CD14-positive monocyte (primary cell): Measurements from ENCODE around the gene CEACAM16. TPM values are rescaled to one million over a fixed set of nuclear protein-coding genes. Genes with fewer than 3 reads are reported as not detected.

Experiments
- DNase-seq, 3 donors: peaks; one replicate each; pipeline ENCODE4 v3.0.0-alpha.2; 2011 to 2022
- H2AFZ ChIP-seq: 2 replicates; pipeline ENCODE4 v1.6.0; 2012; ENCODE audit warnings: mild to moderate bottlenecking, low read depth, low read length, inconsistent platforms; ENCODE audit not compliant: insufficient read depth, poor library complexity, severe bottlenecking
- H3K27ac ChIP-seq, 2 donors: 1 replicate in 1 of 2; 2 replicates in 1 of 2; pipeline ENCODE4 v1.5.1; 2012 to 2013; ENCODE audit warnings: low read length in 2 of 2, control low read depth in 1 of 2, inconsistent platforms in 1 of 2, low read depth in 1 of 2, mild to moderate bottlenecking in 1 of 2
- H3K27me3 ChIP-seq, 2 donors: one replicate each; pipeline versions ENCODE4 v1.6.0 to v1.6.1; 2011 to 2013; ENCODE audit warnings: low read length in 2 of 2; ENCODE audit not compliant: control insufficient read depth in 2 of 2, insufficient read depth in 2 of 2
- H3K36me3 ChIP-seq, 2 donors: replicated peaks in 1 of 2; 1 replicate in 1 of 2; 2 replicates in 1 of 2; pipeline versions ENCODE4 v1.5.1 to v1.6.1; 2012 to 2013; ENCODE audit warnings: low read length in 2 of 2, control low read depth in 1 of 2, inconsistent platforms in 1 of 2, mild to moderate bottlenecking in 1 of 2; ENCODE audit not compliant: insufficient read depth in 2 of 2, control insufficient read depth in 1 of 2
- H3K4me1 ChIP-seq, 2 donors: 1 replicate in 1 of 2; 2 replicates in 1 of 2; pipeline versions ENCODE4 v1.5.1 to v1.6.1; 2012 to 2013; ENCODE audit warnings: low read length in 2 of 2, control low read depth in 1 of 2, inconsistent platforms in 1 of 2, mild to moderate bottlenecking in 1 of 2, moderate library complexity in 1 of 2; ENCODE audit not compliant: insufficient read depth in 2 of 2, control insufficient read depth in 1 of 2
- H3K4me2 ChIP-seq: replicated peaks from 2 replicates; pipeline ENCODE3; 2012; ENCODE audit warnings: low read length, moderate library complexity, mild to moderate bottlenecking; ENCODE audit not compliant: poor library complexity, severe bottlenecking; ENCODE audit errors: extremely low read depth
- H3K4me3 ChIP-seq, 3 experiments: fragments of 200-600 bp in 1 of 3; sonication (generic) in 1 of 3; replicated peaks in 1 of 3; 1 replicate in 2 of 3; 2 replicates in 1 of 3; pipeline ENCODE4 v1.5.1; 2011 to 2013; ENCODE audit warnings: low read length in 3 of 3, mild to moderate bottlenecking in 3 of 3, control low read depth in 2 of 3, low read depth in 2 of 3, inconsistent platforms in 1 of 3, moderate library complexity in 1 of 3
- H3K79me2 ChIP-seq: 2 replicates; pipeline ENCODE4 v1.6.0; 2012; ENCODE audit warnings: mild to moderate bottlenecking, control low read depth, inconsistent platforms, low read length, moderate library complexity; ENCODE audit not compliant: insufficient read depth
- H3K9ac ChIP-seq: 2 replicates; pipeline ENCODE4 v1.6.0; 2017; ENCODE audit warnings: low read length, mild to moderate bottlenecking; ENCODE audit not compliant: insufficient read depth, poor library complexity, severe bottlenecking
- H3K9me3 ChIP-seq, 2 donors: replicated peaks in 1 of 2; 1 replicate in 1 of 2; 2 replicates in 1 of 2; pipeline versions ENCODE4 v1.5.1 to v1.6.1; 2012 to 2013; ENCODE audit warnings: low read length in 2 of 2, control low read depth in 1 of 2; ENCODE audit not compliant: control insufficient read depth in 1 of 2, insufficient read depth in 1 of 2
- H4K20me1 ChIP-seq: 2 replicates; pipeline ENCODE4 v1.6.0; 2012; ENCODE audit warnings: mild to moderate bottlenecking, low read length, control low read depth, moderate library complexity; ENCODE audit not compliant: insufficient read depth
- H3K27ac Mint-ChIP-seq, 7 donors: one replicate each; pipeline ENCODE4 v1.8.0; 2020; ENCODE audit warnings: mild to moderate bottlenecking in 7 of 7, mixed read lengths in 7 of 7, moderate library complexity in 6 of 7, inconsistent platforms in 2 of 7
- H3K27me3 Mint-ChIP-seq, 3 donors: one replicate each; pipeline ENCODE4 v1.8.0; 2021 to 2022; ENCODE audit warnings: low read depth in 3 of 3, mild to moderate bottlenecking in 3 of 3, mixed read lengths in 3 of 3, moderate library complexity in 3 of 3, inconsistent platforms in 1 of 3
- H3K36me3 Mint-ChIP-seq, 2 donors: one replicate each; pipeline ENCODE4 v1.8.0; 2020; ENCODE audit warnings: mixed read lengths in 2 of 2, inconsistent platforms in 1 of 2, mild to moderate bottlenecking in 1 of 2
- H3K4me1 Mint-ChIP-seq: one replicate; pipeline ENCODE4 v1.8.0; 2020; ENCODE audit warnings: mild to moderate bottlenecking, mixed read lengths
- H3K4me3 Mint-ChIP-seq, 2 donors: one replicate each; pipeline ENCODE4 v1.8.0; 2020; ENCODE audit warnings: mild to moderate bottlenecking in 2 of 2, mixed read lengths in 2 of 2, moderate library complexity in 1 of 2
- H3K9me3 Mint-ChIP-seq, 7 donors: one replicate each; pipeline ENCODE4 v1.8.0; 2020 to 2022; ENCODE audit warnings: mixed read lengths in 7 of 7, mild to moderate bottlenecking in 6 of 7, moderate library complexity in 6 of 7, inconsistent platforms in 2 of 7
- CTCF ChIP-seq: fragments of 200-600 bp; IDR thresholded peaks from one replicate; pipeline ENCODE4 v1.8.0; 2022; ENCODE audit warnings: antibody characterized with exemption, mild to moderate bottlenecking
- WGBS: methylation state at CpG from one replicate; pipeline ENCODE4 v1.1.5; 2013; ENCODE audit warnings: missing lambda C conversion rate; ENCODE audit not compliant: insufficient coverage; 5-methylcytosine and 5-hydroxymethylcytosine counted together
- intact Hi-C, 2 donors: fragments of 100-400 bp; cut with micrococcal nuclease; formaldehyde crosslinking; loops; one replicate each; pipeline versions ENCODE4 v1.15.0 to v1.15.1; 2023
- polyA plus RNA-seq, 3 donors: library from polyadenylated mRNA; depleted of rRNA in 1 of 3; unstranded in 2 of 3; stranded (reverse) in 1 of 3; fragments of 300-500 nt in 2 of 3; fragments of >200 nt in 1 of 3; fragmentation: Illumina TruSeq in 2 of 3; gene quantifications; 1 replicate in 2 of 3; 2 replicates in 1 of 3; pipeline ENCODE4 v1.2.3, GENCODE V29; 2012 to 2021

The CEACAM16 gene
- polyA plus RNA-seq, 3 donors = not detected

- peaks cover 83 to 85% of the 10 kb centered on the region in 2 donors for H3K4me1 ChIP-seq
- WGBS = 61% methylated on average over 4 of the region's 4 CpGs
Measured at GRCh38 chr19:44745887-44746600, 47.1 kb downstream of the CEACAM16 start.

GRCh38 chr19:44746616-44746945 lies 47.6 kb downstream of the CEACAM16 start:
- H3K27me3 ChIP-seq = no peaks in the 10 kb centered on the region
- H3K4me1 Mint-ChIP-seq = peaks cover 81% of the 10 kb centered on the region
- H3K9me3 Mint-ChIP-seq = peaks cover 0 to 2% (median 0%) of the 10 kb centered on the region in 7 donors
- H2AFZ ChIP-seq = no peak overlapping the region
- H3K4me1 ChIP-seq = peaks cover 83 to 85% of the 10 kb centered on the region in 2 donors
- H3K4me3 ChIP-seq = peak overlapping the region in 1 of 3 experiments; percentile 96
- no peak for DNase-seq
- H3K9ac ChIP-seq = peak overlapping the region; percentile 65
- peaks cover 26% of the 10 kb centered on the region for H4K20me1 ChIP-seq
- H3K27me3 Mint-ChIP-seq = peaks cover 4 to 9% (median 7%) of the 10 kb centered on the region in 3 donors
- peak overlapping the region; percentile 96 for H3K4me2 ChIP-seq
- H3K36me3 ChIP-seq = peaks cover 10 to 12% of the 10 kb centered on the region in 2 donors
- 81% methylated on average over 3 of the region's 5 CpGs for WGBS
- peaks cover 28% of the 10 kb centered on the region for H3K79me2 ChIP-seq
- peaks cover 22 to 25% of the 10 kb centered on the region in 2 donors for H3K36me3 Mint-ChIP-seq
- peak overlapping the region; percentile 82 to 84 for H3K4me3 Mint-ChIP-seq
- intact Hi-C loops = no loop called here
- no peak for TF ChIP-seq CTCF
- peak overlapping the region; percentile 91 to 100 (median 99) for H3K27ac Mint-ChIP-seq
- H3K9me3 ChIP-seq = no peaks in the 10 kb centered on the region
- H3K27ac ChIP-seq = peak overlapping the region; percentile 96 to 99

More at GRCh38 chr19:44745887-44746600, 47.1 kb downstream of the CEACAM16 start:
- peak overlapping the region in 1 of 3 experiments; percentile 96 for H3K4me3 ChIP-seq
- H4K20me1 ChIP-seq = peaks cover 21% of the 10 kb centered on the region
- peaks cover 4 to 7% of the 10 kb centered on the region in 2 donors for H3K36me3 ChIP-seq
- Mint-ChIP-seq H3K9me3 (peaks cover 0 to 2% (median 0%) of the 10 kb centered on the region in 7 donors), H3K27ac (peak overlapping the region; percentile 34 to 100 (median 99)), H3K4me1 (peaks cover 81% of the 10 kb centered on the region), H3K4me3 (peak overlapping the region; percentile 65 to 84), H3K27me3 (peaks cover 4 to 9% (median 7%) of the 10 kb centered on the region in 3 donors), H3K36me3 (peaks cover 16 to 20% of the 10 kb centered on the region in 2 donors)
- no peak for DNase-seq
- intact Hi-C loops = no loop called here
- H3K27me3 ChIP-seq = no peaks in the 10 kb centered on the region
- no peak for TF ChIP-seq CTCF
- peaks cover 23% of the 10 kb centered on the region for H3K79me2 ChIP-seq
- H3K9me3 ChIP-seq = no peaks in the 10 kb centered on the region
- no peak overlapping the region for H2AFZ ChIP-seq
- peak overlapping the region in 1 of 2 donors; percentile 99 for H3K27ac ChIP-seq
- peak overlapping the region; percentile 65 for H3K9ac ChIP-seq
- H3K4me2 ChIP-seq = peak overlapping the region; percentile 96
